Dedifferentiated amniotic fluid mesenchymal stem cell (primary cell): ENCODE results near the gene RGP1.

Experiments used
- DNase-seq: peaks from one replicate; pipeline ENCODE4 v3.0.0-alpha.2; 2016; ENCODE audit errors: extremely low spot score

Gene RGP1

DNA sequence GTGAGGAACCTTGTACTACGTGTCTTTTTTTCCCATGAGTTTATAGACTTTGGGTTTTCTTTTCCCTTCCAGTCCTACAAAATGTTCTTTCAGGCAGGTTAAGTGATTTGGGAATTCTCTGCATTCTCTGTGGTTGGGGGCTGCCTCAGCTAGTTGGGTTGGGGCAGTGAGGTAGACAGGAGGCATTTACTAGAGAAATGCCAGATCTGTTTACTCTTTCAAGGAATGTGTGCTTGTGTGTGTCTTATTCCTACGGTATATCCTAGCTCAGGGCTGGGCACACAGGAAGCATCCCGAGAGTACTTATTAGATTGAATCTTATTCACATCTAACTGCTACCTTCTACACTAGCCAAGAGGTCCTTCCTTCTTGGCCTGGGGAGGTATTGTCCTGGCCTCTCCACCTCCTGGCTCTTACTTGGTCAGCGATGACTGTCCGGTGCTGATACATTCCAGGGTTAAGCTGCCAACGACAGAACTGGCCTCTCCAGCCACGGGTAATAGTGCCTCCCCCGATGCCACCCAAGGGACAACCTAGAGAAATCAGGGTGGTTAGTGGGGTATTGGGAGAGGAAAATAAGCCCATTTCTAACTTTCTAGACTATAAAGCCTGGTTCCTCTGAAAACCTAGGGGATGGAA, 5.1 kb upstream of the RGP1 start:
- no peak for DNase-seq

DNA sequence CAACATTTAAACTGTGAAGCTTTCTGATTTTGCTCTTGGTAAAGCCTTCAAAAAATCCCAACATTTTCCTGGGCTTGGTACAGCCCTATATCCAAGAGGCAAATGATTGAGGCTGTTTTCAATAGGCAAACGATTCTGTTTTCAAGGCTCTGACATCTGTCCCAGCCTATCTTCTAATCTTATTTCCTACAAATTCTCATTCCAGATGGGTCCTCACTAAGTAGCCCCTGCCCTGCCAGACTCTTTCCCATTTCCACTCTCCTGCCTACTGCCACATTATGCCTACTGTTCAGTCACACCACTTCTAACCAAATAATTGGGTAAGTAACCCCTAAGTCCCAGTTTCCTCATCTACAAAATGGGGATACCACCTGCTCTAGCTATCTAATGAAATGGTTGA, 3.5 kb upstream of the RGP1 start:
- DNase-seq = no peak

DNA sequence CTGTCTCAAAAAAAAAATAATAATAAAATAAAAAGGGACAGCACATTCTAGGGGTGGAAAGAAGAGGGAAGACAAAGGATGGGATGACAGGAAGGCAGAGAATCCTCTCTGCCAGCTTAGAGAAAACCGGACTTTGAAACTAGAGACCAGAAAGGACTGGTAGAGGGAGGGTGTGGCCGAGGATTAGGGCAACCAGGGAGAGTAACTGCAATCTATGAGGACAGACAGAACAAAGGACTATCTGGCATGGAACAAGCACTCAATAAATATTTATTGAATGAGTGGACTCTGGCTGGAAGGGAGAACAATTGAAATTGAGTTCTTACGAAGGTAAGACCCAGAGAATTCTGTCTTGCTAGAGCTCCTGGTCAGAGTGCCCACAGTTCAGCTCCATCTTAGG, 2.5 kb upstream of the RGP1 start:
- no peak for DNase-seq

DNA sequence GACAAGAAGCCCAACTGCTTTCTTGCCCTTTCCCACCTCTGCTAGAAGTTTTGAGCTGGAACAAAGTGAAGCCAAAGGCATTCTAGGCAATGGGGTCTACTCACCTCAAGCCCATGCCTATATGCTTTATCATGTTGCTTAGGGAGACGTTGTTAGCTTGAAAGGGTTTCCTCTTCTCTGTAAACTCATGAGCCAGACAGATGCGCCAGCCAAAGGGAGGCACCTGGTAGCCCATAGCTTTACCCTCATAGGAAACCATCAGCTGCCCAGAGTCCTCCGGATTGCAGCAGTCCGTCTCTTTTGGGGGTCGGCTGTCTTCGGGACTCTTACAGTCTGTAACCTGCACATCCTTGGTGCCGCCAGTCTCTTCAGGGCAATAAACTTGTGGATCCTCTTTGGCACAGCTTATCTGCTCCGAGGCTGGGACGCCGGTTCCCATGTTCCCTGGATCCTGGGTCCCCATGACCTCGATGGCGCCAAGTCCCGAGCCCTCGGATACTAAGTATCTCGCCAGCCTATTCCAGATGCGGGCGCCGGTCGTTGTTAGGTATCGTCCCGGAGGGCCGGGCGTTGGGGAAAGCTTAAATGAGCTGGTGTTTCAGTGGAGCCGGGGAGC, 737 bp upstream of the RGP1 start:
- no peak for DNase-seq

DNA sequence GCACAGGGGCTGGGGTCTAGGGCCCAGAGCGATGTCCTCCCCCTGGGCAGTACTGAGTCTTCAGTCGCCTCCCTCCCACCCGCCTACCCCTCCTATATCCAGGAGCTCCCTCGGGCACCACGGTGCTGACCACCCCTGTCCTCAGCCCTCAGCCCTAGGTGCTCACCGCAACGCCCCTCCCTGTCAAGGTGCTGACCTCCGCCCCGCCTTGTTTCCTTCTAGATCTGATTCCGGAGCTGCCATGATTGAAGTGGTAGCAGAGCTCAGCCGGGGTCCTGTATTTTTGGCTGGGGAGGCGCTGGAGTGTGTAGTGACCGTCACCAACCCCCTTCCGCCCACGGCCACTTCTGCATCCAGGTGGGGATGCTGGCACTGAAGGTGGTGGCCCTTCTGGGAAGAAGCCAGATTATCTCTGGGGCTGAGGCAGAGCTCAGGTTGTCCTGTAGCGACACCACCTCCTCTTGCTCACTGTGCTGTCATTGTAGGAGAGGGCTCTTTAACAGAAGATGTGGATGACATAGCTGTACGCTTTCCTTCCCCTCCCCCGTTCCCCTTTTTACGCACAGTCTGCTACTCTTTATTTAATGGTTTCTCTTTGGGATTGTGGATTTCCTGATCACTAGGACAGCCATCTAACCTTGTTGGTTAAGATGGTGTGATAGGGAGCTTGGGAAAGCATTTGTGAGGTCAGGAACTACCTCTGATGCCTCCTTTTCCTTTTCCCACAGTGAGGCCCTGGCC, 598 bp downstream of the RGP1 start:
- DNase-seq = no peak

DNA sequence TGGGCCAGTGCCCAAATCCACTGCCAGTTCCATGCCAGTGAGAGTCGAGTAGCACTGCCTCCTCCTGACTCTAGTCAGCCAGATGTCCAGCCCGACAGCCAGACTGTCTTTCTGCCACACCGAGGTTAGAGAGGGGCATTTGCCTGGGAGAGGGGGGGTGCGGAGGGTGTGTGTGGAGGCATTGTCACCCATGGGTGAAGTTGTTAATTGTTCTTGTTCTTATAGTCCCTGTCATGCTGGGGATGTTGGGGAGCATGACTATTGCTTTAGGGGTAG, 1.1 kb downstream of the RGP1 start:
- no peak for DNase-seq

DNA sequence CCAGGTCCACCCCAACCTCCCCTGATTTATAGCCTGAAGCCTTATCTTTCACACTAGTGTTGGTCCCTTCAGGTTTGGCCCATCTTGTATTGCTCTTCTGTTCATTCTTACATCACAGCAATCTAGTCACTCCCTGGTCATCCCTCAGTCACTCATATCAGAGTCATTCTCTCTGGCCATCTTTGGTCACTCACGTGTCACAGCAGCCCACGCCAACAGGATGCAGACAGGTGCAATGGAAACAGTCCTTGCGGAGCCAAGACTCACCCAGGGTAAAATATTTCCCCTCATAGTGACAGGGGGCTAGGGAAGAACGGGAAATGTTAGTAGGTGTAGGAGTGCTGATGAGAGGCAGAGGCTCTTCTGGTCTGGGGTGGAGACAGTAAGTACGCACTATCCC, 4.4 kb downstream of the RGP1 start:
- no peak for DNase-seq

DNA sequence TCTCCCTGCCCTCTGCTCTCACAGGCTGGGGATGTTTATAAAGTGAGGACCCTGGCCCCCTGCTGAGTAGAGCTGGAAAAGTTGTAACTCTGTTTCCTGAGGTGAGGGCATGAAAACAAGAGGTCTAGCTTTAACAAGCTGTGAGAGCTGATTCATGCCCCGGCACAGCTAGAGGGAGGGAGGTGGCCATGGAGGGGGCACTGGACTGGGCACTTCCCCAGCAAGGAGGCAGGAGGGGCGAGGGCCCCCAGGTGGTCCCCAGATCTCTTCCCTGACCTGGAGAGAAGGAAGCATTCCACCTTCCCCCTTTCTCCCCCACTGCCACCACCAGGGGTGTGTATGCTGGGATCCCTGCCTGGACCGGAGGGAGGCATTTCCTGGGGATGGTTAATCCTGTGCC, 5.2 kb downstream of the RGP1 start, which contains the start of gene MSMP:
TSS of gene MSMP (minus strand) at position 13 of the 400 bp plus-strand sequence. CDS start 147 bp downstream, outside the sequence.
- DNase-seq = no peak

DNA sequence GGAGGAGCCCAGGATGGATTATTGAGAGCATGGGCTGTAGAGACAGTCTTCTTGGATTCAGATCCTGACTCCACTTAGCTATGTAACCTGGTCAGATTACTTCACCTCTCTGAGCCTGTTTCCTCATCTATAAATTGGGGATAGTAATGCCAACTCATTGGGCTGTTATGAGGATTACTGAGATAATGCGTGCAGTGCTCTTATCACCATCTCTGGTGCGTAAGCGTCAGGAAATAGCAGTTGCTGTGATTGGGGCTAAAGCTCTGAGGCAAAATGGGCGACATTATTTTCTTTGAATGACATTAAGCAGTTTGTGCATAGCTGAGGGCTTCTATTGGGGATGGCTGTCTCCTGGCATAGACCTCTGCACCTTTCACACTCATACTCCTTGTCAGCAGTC, 6.0 kb downstream of the RGP1 start:
- no peak for DNase-seq

DNA sequence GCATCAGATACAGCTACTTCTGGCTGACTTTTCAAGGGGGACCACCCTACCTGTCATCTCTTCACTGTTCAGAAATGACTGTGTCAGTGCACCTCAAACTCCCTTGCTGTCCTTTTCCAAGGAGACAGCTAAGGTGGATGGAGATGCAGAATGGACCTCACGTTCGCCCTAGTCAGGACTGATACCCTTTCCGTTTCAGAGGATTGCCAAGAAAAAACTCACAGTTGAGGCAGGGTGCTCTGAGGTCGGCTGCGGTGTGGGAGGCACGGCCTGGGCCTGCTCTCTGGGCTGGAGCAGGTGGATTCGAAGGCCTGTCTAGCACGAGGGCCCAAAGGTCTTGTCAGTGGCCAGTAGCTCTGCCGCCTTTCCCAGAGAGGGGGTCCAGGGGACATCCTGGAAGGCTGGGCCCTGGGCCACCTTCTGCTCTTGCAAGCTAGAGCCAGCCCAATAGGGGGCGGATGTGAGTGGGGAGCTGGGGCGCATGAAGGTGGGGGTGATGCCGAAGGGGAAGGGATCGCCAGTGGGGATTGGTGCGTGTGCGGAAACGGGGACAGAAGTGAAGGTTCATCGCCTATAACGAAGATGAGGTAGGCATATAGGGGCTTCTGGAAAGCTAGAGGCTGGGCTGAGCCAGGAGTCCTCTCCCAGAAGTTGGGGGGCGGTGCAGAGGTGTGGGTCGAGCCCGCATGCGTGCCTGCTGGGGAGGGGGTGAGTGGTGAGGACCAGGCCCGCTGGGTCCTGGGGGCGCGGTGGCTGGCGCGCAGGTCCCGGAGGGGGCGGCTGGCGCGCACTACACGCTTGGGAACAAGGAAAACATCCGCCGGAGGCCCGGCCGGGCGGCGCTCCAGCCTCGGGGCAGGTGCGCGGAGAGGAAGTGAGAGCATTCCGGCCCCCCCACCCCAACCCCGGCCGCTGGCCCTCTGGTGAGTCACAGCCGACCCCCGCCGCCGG, 7.5 kb downstream of the RGP1 start:
- no peak for DNase-seq

DNA sequence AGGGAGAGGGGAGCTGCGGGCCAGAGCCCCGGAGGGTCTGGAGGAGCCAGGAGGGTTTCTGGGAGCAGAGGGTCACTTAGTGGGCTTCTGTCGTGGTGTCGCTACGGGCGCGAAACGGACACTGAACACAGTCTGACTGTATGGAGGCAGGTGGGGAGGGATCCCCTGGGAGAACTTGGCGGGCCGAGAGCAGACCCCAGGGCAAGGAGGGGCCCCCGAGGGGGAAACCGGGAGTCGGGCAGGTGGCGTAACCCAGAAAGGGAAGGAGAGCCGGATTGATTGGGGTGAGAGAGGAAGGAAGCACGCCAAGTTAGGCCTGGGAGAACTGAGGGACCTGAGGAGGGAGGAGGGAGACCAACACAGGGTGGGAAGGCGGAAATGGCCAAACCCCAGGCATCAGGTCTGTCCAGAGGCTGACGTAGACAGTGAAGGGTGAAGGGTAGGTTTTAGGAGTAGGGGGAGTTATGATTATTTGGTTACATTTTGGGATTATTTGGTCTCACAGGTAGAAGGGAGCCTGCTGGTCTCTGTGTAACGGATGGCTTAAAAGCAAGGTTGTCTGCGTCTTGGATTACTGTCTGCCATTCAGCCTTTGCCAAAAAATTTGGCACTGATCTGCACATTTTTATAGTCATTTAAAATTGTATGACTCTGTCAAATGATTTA, 8.3 kb downstream of the RGP1 start:
- DNase-seq = no peak

DNA sequence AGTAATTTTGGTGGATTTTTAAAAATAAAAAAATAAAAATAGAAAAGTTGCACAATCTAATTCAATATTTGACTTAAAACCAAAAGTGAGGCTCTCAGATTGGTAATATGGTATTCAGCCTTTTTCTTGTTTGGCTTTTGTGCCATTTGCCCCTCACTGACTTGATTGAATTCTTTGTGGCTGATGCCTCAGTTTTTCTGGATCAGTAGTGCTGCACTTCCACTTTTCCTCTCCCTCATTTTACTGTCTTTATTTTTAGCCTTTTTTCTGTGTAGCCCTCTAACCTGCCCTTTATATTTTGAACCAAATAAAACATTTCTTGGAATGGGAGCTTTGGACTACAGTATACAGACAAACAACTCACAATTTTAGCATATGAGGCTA, 8.8 kb downstream of the RGP1 start:
- DNase-seq = no peak

DNA sequence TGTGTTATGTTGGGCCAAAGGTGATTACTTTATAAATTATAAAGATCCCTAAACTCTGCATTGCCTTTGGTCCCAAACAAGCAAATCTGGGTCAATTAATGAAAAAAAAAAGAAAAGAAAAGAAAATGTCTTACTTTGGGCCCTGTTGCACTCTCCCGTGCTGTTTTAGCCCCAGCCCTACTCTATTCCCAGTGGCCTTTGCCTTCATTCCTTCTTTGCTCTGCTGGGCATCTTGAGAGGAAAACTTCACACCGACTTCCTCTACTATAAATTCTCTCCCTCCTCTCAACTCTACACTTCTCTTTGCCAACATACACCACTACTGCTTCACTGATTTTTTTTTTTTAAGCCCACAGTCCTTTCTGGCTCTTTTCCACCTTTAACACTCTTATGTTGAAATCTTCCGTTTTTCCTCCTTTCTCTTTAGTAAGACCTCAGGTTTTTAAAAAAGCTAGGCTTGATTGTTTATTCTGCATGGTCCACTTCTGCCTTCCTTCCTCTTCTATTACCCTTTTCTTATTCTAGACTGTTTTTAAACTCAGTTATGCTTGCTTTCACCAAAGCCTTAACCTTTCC, 9.5 kb downstream of the RGP1 start:
- DNase-seq = no peak

DNA sequence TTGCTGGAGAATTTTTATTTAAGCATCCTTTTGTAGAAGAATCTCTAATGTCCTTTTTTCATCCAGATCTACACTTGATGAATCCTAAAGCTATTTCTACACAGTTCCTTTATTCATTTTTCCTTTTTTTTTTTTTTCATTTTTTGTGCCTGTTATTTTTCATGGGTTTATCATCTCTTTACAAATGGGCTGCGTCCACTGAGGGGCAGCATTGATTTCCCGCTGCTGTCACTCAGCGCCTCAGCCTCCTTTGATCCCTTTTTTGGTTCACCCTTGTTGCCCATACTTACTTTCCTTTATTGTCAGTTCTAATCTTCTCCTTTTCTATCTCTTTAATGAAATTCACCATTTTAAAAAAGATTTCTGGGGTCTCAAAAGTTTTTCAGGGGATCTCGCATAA, 10.7 kb downstream of the RGP1 start:
- DNase-seq = no peak

DNA sequence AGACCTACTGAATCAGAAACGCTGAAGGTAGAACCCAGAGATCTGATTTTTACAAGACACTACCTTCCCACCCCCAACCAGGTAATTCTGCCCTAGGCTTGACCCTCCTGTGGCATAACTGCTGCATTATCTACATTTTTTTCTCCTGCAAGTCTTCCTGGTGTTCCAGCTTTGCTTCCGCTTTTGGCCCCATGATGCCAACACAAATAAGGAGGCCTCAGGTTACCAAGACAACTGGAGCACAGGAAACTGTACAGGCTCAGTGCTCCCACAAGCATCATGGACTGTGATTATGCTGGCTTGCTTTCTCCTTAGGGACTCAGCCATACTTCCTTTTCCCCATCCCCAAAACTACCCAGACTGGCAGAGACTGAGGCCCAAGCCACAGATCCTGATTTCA, 11.6 kb downstream of the RGP1 start:
- DNase-seq = no peak

DNA sequence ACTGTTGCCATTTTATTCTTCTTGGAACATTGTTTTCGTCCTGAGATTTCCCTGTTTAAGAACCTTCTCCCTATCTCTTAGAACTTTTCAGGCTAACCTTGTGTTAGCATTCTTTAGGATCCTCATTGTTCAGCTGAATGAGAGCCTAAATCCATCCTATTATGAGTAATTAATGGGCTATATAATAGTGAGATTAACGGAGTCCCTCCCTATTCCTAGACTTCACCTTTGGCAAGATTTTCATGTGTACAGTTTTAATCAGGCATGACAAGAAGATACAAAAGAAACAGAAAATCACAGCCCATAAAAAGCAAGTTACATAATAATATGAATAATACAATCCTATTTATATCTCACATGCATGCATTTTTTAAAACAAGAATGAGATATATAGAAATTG, 14.1 kb downstream of the RGP1 start:
- no peak for DNase-seq

DNA sequence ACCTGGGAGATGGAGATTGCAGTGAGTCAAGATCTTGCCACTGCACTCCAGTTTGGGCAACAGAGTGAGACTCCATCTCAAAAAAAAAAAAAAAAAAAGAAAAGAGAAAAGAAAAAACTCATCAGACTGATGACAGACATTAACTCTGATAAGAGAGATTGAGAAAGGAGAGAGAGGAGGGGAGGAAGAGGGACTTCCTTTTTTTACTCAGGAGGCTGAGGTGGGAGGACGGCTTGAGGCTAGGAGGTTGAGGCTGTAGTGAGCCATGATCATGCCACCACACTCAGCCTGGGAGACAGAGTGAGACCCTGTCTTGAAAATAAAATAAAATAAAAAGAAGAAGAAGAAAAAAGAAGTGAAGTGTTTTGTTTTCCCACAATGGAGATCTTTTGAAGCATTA, 14.7 kb downstream of the RGP1 start:
- DNase-seq = no peak

DNA sequence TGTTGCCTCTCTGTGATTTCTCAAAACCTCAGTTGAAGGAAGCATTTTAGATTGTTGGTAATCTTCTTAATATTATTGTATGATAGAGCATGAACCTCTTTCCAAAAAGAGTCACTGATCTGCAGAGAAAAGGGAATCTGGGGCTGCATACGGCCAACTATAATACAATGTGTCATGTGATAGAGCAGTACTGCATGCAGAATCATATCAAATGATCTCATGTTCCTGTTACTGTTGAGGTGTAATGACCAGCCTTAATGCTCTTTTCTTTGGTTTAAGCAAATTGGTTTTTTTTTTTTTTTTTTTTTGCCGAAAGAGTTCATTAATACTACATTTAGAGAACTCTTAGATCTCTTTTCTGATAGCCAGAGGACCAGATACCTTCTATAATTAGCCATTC, 17.9 kb downstream of the RGP1 start:
- DNase-seq = no peak

DNA sequence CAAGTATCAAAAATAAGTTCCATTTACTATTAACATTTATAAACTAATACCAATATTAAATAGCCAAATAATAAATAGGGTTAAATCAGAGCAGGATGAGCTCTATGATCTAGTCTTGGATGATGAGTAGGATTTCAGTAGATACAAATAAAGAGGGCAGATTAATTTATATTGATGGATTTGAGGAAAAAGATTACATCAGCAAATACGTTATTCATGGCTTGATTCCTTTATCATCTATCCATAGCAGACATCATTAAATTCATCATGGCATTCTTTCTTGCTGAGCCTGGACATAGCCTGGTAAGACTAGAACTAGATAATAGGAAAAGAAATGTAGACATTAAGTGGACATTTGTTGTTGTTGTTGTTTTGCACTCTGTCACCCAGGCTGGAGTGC, 18.4 kb downstream of the RGP1 start:
- no peak for DNase-seq

DNA sequence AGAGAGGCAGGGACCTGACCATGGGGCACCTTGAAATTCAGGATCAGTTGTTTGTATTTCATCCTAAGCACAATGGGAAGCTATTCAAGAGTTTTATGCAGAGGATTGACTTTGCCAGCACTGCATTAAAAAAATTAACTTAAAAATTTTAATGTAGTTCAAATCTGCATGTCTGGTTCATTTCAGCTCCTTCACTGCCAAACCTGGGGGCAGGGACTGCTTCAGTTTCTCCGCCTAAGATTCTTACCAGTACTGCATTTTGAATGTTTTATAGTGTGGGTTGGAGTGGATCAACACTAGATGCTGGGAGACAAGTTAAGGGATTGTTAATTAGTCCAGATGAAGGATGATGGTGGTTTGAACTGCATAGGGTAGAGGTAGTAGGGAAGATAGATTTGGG, 20.7 kb downstream of the RGP1 start:
- DNase-seq = no peak

DNA sequence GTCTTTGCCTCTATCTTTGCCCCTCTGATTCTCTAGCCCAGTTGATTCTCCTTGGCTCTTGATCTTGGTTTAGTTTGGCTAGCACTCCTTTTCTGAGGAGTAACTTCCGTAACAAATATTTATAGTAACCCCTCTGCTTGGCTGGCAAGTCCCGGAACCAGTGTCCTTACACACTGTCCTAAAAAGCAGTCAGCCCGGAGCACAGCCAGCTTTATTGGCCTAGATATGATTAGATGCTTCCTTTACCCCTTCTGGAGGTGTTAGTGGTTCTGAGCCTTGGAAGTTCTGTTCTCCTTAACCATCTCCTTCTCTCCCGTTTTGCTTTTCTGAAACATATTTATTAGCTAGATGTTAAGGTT, 22.0 kb downstream of the RGP1 start:
- no peak for DNase-seq

DNA sequence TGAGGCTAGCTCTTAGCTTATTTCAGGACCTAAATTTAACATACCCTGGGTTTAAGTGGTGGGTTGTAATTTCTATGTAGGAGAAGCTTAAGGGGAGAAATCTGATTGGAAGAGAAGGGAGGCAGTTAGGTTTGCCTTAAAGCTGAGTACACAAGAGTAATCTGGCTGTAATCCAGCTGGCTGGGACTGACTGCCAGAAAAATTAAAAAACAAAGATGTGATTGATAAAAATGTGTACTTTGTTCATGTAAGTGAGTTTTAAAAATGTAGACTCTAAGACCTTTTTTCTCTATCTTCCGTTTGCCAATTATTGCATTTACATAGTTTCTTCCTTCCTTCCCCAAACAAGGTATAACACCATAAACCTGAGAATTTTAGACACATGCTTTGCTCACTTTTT, 22.4 kb downstream of the RGP1 start:
- DNase-seq = no peak
